GM12872 (cell line): ENCODE results near the gene SRF.

Experiments
- TF ChIP-seq, protein P1 (sequence below): IDR thresholded peaks from 3 replicates; pipeline ENCODE4 v1.5.1; 2011; ENCODE audit warnings: low read depth, mild to moderate bottlenecking, low read length, moderate library complexity; ENCODE audit not compliant: insufficient read depth

The SRF gene

DNA sequence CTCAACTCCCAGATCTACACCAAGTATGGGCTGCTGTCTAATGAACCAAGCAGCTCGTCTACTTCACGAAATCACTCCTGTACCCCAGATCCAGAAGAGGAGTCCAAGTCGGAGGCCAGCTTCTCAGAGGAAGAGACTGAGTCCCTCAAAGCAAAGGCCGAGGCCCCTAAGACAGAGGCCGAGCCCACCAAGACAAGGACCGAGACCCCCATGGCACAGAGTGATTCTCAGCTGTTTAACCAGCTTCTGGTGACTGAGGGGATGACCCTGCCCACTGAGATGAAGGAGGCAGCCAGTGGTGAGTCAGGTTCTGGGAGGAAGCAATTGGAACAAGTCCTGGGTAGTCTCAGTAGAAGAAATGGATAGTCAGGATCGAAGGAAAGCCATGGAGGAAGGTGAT is 16.8 kb downstream of the SRF start:
- TF ChIP-seq, protein P1, sequence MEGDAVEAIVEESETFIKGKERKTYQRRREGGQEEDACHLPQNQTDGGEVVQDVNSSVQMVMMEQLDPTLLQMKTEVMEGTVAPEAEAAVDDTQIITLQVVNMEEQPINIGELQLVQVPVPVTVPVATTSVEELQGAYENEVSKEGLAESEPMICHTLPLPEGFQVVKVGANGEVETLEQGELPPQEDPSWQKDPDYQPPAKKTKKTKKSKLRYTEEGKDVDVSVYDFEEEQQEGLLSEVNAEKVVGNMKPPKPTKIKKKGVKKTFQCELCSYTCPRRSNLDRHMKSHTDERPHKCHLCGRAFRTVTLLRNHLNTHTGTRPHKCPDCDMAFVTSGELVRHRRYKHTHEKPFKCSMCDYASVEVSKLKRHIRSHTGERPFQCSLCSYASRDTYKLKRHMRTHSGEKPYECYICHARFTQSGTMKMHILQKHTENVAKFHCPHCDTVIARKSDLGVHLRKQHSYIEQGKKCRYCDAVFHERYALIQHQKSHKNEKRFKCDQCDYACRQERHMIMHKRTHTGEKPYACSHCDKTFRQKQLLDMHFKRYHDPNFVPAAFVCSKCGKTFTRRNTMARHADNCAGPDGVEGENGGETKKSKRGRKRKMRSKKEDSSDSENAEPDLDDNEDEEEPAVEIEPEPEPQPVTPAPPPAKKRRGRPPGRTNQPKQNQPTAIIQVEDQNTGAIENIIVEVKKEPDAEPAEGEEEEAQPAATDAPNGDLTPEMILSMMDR: no peak

DNA sequence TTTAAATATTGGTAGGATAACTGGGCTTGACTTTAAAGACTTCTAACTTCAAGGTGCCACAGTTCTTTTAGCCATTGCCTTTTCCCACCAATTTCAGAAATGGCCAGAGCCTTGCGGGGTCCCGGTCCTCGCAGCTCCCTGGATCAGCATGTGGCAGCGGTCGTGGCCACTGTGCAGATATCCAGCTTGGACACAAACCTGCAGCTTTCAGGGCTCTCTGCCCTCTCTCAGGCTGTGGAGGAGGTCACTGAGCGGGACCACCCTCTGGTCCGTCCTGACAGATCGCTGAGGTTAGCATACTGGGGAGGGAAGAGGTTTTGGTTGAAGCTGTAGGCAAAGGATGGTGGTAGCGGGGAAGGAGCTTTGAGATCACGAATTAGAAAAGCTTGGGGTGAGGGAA is 17.4 kb downstream of the SRF start:
- TF ChIP-seq, protein P1: no peak

DNA sequence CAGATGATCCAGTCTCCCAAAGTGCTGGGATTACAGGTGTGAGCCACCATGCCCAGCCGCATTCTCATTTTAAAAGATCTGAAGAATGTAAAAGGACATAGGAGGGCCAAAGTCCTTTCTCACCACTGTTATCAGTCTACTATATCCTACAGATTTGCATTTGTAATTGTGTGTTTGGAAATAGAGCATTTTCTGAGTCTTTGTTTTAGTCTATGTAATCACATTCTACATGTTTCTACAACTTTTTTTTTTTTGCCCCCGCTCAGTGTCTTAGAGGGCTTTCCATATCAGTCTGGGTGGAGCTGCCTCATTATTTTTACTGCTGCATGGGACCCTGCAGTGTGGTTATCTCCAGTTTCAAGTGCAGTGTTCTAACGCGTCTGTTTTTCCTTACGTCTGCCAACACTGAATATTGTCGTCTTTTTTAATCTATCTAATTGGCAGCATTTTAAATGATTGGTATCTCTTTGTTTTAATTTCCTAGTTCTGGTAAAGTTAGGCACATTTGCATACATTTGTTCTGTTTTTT is 18.8 kb downstream of the SRF start:
- TF ChIP-seq, protein P1: no peak

DNA sequence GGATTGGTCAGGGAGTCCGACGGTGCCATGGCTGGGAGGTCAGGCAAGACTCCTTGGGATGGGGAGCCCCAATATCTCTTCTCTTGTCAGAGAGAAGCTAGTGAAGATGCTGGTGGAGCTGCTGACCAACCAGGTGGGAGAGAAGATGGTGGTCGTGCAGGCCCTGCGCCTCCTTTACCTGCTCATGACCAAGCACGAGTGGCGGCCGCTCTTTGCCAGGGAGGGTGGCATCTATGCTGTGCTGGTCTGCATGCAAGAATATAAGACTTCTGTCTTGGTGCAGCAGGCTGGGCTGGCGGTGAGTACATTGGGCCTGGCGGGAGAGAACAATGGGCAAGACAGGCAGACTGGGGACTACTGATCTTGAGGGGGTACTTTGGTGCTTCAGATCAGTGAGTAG is 21.8 kb downstream of the SRF start:
- TF ChIP-seq, protein P1: no peak

DNA sequence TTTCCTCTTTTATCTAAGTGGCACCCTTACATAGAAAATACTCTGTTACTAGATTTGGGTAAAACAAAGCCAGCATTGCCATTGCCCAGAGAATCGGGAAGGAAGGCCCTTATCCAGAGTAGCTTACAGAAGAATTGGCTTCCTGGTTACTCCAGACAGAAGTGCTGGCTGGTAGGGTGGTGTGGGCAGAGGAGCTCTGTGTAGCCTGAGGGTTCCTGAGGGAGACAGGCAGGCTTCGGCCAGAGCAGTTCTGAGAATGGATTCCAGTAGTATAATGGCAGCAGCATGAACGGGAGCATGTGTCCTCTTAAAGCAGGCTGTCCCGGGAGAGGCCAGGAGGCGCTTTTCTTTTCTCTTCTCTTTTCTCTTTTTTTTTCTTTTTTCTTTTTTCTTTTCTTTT is 22.9 kb downstream of the SRF start:
- TF ChIP-seq, protein P1: no peak

DNA sequence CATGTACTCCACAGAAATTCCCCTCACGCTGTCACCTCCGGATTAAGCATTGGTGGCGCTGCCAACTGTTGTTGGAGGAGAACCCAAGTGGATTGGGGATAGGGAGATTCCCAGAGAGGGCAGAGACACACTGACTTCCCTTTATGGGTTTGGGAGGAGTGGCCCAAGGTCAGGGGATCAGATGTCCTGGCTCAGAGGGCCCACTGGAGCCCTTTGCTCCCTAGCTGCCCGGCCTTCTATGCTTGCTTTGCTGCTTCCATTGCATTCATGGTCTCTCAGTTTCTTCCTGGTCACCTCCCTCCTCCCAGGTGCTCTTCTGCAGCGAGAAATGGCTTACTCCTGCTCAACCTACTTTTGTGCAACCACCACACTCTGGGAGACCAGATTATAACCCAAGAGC is 25.3 kb downstream of the SRF start:
- TF ChIP-seq, protein P1: no peak

DNA sequence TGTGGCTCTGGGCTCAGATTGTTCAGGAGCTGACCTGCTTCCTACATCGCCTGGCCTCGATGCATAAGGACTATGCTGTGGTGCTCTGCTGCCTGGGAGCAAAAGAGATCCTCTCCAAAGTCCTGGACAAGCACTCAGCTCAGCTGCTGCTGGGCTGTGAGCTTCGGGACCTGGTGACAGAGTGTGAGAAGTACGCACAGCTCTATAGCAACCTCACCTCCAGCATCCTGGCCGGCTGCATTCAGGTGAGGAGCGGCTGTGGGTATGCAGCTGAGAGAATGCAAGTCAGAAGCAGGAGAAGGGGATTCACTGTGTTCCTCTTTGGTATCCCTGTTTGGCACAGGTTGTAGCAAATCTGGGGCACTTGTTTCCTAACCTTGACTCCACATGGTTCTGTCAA is 28.8 kb downstream of the SRF start:
- TF ChIP-seq, protein P1: no peak

DNA sequence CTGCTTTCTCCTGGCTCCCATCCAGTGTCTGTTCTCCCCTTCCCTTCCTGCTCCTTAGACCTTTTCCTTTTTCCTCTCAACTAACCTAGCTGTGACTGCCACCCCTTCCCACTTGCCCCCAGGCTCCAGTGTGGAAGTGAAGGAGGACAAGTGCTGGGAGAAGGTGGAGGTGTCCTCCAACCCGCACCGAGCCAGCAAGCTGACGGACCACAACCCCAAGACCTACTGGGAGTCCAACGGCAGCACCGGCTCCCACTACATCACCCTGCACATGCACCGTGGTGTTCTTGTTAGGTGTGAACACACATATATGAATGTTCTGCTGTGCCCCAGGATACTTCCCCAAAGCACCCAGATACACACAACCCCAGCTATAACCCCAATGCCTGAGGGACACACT is 29.5 kb downstream of the SRF start:
- TF ChIP-seq, protein P1: no peak
